HEK293 (cell line): ENCODE results near the gene NUP88.
A peak's percentile ranks its signal among the peaks of the same experiment; 100 is the strongest.

ENCODE experiments used
- CTCF ChIP-seq: fragments of 450-650 bp; formaldehyde crosslinking; IDR thresholded peaks from 2 replicates; pipeline ENCODE4 v1.5.1; 2016; ENCODE audit warnings: missing biosample characterization, missing genetic modification characterization
- GLI2 ChIP-seq: fragments of 450-650 bp; formaldehyde crosslinking; IDR thresholded peaks from 2 replicates; pipeline ENCODE4; 2017; ENCODE audit warnings: missing biosample characterization, missing genetic modification characterization, low read depth, borderline replicate concordance
- GLIS1 ChIP-seq: fragments of 450-650 bp; formaldehyde crosslinking; IDR thresholded peaks from 2 replicates; pipeline ENCODE4 v1.5.1; 2016; ENCODE audit warnings: missing biosample characterization, missing genetic modification characterization
- MZF1 ChIP-seq: fragments of 450-650 bp; formaldehyde crosslinking; IDR thresholded peaks from 2 replicates; pipeline ENCODE4 v1.5.1; 2017; ENCODE audit warnings: missing biosample characterization, missing genetic modification characterization, borderline replicate concordance
- PBX3 ChIP-seq: sonication (generic); formaldehyde crosslinking; IDR thresholded peaks from 2 replicates; pipeline ENCODE4 v1.8.1; 2022; ENCODE audit warnings: mild to moderate bottlenecking, moderate library complexity, missing genetic modification reagents
- PRDM1 ChIP-seq: fragments of 450-650 bp; formaldehyde crosslinking; IDR thresholded peaks from 2 replicates; pipeline ENCODE4; 2016; ENCODE audit warnings: missing biosample characterization, missing genetic modification characterization
- PRDM4 ChIP-seq: fragments of 450-650 bp; formaldehyde crosslinking; IDR thresholded peaks from 2 replicates; pipeline ENCODE4 v1.5.1; 2017; ENCODE audit warnings: missing biosample characterization, missing genetic modification characterization
- SP2 ChIP-seq: fragments of 450-650 bp; formaldehyde crosslinking; IDR thresholded peaks from 2 replicates; pipeline ENCODE4 v1.5.1; 2016; ENCODE audit warnings: missing biosample characterization, missing genetic modification characterization
- SP3 ChIP-seq: fragments of 450-650 bp; formaldehyde crosslinking; IDR thresholded peaks from 2 replicates; pipeline ENCODE4 v1.5.1; 2016; ENCODE audit warnings: missing biosample characterization, missing genetic modification characterization
- WT1 ChIP-seq: fragments of 450-650 bp; formaldehyde crosslinking; IDR thresholded peaks from 2 replicates; pipeline ENCODE4 v1.5.1; 2016; ENCODE audit warnings: missing biosample characterization, missing genetic modification characterization
- ZBTB21 ChIP-seq: fragments of 450-650 bp; formaldehyde crosslinking; IDR thresholded peaks from 2 replicates; pipeline ENCODE4 v1.5.1; 2017; ENCODE audit warnings: missing biosample characterization, missing genetic modification characterization
- ZBTB26 ChIP-seq: fragments of 450-650 bp; formaldehyde crosslinking; optimal IDR thresholded peaks from 2 replicates; pipeline ENCODE3; 2016; ENCODE audit warnings: missing biosample characterization, mild to moderate bottlenecking, missing genetic modification characterization
- ZBTB7A ChIP-seq: fragments of 450-650 bp; formaldehyde crosslinking; IDR thresholded peaks from 2 replicates; pipeline ENCODE4 v1.5.1; 2016; ENCODE audit warnings: low read depth, missing biosample characterization, missing genetic modification characterization
- ZFP3 ChIP-seq: fragments of 450-650 bp; formaldehyde crosslinking; IDR thresholded peaks from 2 replicates; pipeline ENCODE4 v1.5.1; 2016; ENCODE audit warnings: low read depth, missing biosample characterization, missing genetic modification characterization
- ZFP37 ChIP-seq: fragments of 450-650 bp; formaldehyde crosslinking; IDR thresholded peaks from 2 replicates; pipeline ENCODE4 v1.5.1; 2016; ENCODE audit warnings: missing biosample characterization, missing genetic modification characterization
- ZFP69B ChIP-seq: fragments of 450-650 bp; formaldehyde crosslinking; IDR thresholded peaks from 2 replicates; pipeline ENCODE4 v1.5.1; 2016; ENCODE audit warnings: missing biosample characterization, missing genetic modification characterization
- ZNF175 ChIP-seq: fragments of 450-650 bp; formaldehyde crosslinking; IDR thresholded peaks from 2 replicates; pipeline ENCODE4 v1.5.1; 2016; ENCODE audit warnings: missing biosample characterization, missing genetic modification characterization
- ZNF202 ChIP-seq: fragments of 450-650 bp; formaldehyde crosslinking; IDR thresholded peaks from 2 replicates; pipeline ENCODE4 v1.5.1; 2016; ENCODE audit warnings: missing biosample characterization, missing genetic modification characterization, borderline replicate concordance
- ZNF24 ChIP-seq: fragments of 450-650 bp; formaldehyde crosslinking; IDR thresholded peaks from 2 replicates; pipeline ENCODE4 v1.5.1; 2016; ENCODE audit warnings: missing biosample characterization, missing genetic modification characterization
- ZNF292 ChIP-seq: fragments of 450-650 bp; formaldehyde crosslinking; IDR thresholded peaks from 2 replicates; pipeline ENCODE4 v1.5.1; 2016; ENCODE audit warnings: low read depth, missing biosample characterization, missing genetic modification characterization, borderline replicate concordance
- ZNF341 ChIP-seq: fragments of 450-650 bp; formaldehyde crosslinking; IDR thresholded peaks from 2 replicates; pipeline ENCODE4; 2016; ENCODE audit warnings: low read depth, missing biosample characterization, missing genetic modification characterization
- ZNF433 ChIP-seq: fragments of 450-650 bp; formaldehyde crosslinking; IDR thresholded peaks from 2 replicates; pipeline ENCODE4 v1.5.1; 2016; ENCODE audit warnings: missing biosample characterization, missing genetic modification characterization, low read depth
- ZNF501 ChIP-seq: fragments of 450-650 bp; formaldehyde crosslinking; IDR thresholded peaks from 2 replicates; pipeline ENCODE4 v1.5.1; 2016; ENCODE audit warnings: missing biosample characterization, missing genetic modification characterization
- ZNF510 ChIP-seq: fragments of 450-650 bp; formaldehyde crosslinking; IDR thresholded peaks from 2 replicates; pipeline ENCODE4 v1.5.1; 2018; ENCODE audit warnings: mild to moderate bottlenecking, missing genetic modification characterization, missing biosample characterization; ENCODE audit not compliant: insufficient replicate concordance
- ZNF548 ChIP-seq: fragments of 450-650 bp; formaldehyde crosslinking; IDR thresholded peaks from 2 replicates; pipeline ENCODE4 v1.5.1; 2016; ENCODE audit warnings: missing biosample characterization, missing genetic modification characterization
- ZNF549 ChIP-seq: fragments of 450-650 bp; IDR thresholded peaks from 2 replicates; pipeline ENCODE4 v1.5.1; 2018; ENCODE audit warnings: missing biosample characterization, missing genetic modification characterization, mild to moderate bottlenecking, inconsistent platforms, moderate library complexity
- ZNF561 ChIP-seq: fragments of 450-650 bp; IDR thresholded peaks from 2 replicates; pipeline ENCODE4 v1.5.1; 2018; ENCODE audit warnings: missing biosample characterization, missing genetic modification characterization, borderline replicate concordance
- ZNF585B ChIP-seq: fragments of 450-650 bp; formaldehyde crosslinking; IDR thresholded peaks from 2 replicates; pipeline ENCODE4 v1.5.1; 2016; ENCODE audit warnings: missing biosample characterization, missing genetic modification characterization
- ZNF600 ChIP-seq: fragments of 450-650 bp; formaldehyde crosslinking; IDR thresholded peaks from 2 replicates; pipeline ENCODE4 v1.5.1; 2016; ENCODE audit warnings: missing biosample characterization, missing genetic modification characterization
- ZNF670 ChIP-seq: fragments of 450-650 bp; formaldehyde crosslinking; IDR thresholded peaks from 2 replicates; pipeline ENCODE4 v1.5.1; 2016; ENCODE audit warnings: missing biosample characterization, missing genetic modification characterization, low read depth
- ZNF692 ChIP-seq: fragments of 450-650 bp; formaldehyde crosslinking; IDR thresholded peaks from 2 replicates; pipeline ENCODE4 v1.5.1; 2016; ENCODE audit warnings: missing biosample characterization, missing genetic modification characterization
- ZNF830 ChIP-seq: fragments of 450-650 bp; IDR thresholded peaks from 2 replicates; pipeline ENCODE4 v1.5.0; 2018; ENCODE audit warnings: missing biosample characterization, missing genetic modification characterization, low read depth, mild to moderate bottlenecking, moderate library complexity
- ZXDB ChIP-seq: fragments of 450-650 bp; formaldehyde crosslinking; IDR thresholded peaks from 2 replicates; pipeline ENCODE4 v1.5.1; 2016; ENCODE audit warnings: missing biosample characterization, missing genetic modification characterization

Gene NUP88

GRCh38 chr17:5419959-5420653 lies 644 bp upstream of the NUP88 start, which contains the start of gene RPAIN (continued):
- TF ChIP-seq SP3 (tag by site-specific recombination) (peak; percentile 49), ZNF549 (no peak), ZFP3 (tag by site-specific recombination) (no peak), SP2 (tag by site-specific recombination) (no peak), ZNF202 (tag by site-specific recombination) (no peak), ZXDB (tag by site-specific recombination) (peak; percentile 43; the same call in 1 of the 2 replicates), ZNF692 (tag by site-specific recombination) (peak; percentile 49; the same call in 1 of the 2 replicates), ZNF433 (tag by site-specific recombination) (no peak), ZFP37 (tag by site-specific recombination) (0 out of 2 replicates have a peak, but pooled peaks have one; percentile 58), MZF1 (tag by site-specific recombination) (no peak), PBX3 (CRISPR knock-in tag) (no peak), ZNF561 (tag by site-specific recombination) (peak; percentile 67; the same call in 1 of the 2 replicates), GLI2 (tag by site-specific recombination) (no peak), ZNF292 (no peak), WT1 (tag by site-specific recombination) (no peak), ZBTB21 (tag by site-specific recombination) (no peak), ZNF600 (tag by site-specific recombination) (peak; percentile 58; the same call in 1 of the 2 replicates), ZNF830 (tag by site-specific recombination) (no peak), PRDM1 (tag by site-specific recombination) (no peak), ZNF341 (tag by site-specific recombination) (peak; percentile 65; the same call in 1 of the 2 replicates), ZNF548 (tag by site-specific recombination) (no peak), ZNF670 (tag by site-specific recombination) (no peak), CTCF (tag by site-specific recombination) (no peak), ZBTB7A (tag by site-specific recombination) (no peak; the same call in 1 of the 2 replicates), ZNF510 (tag by site-specific recombination) (no peak), GLIS1 (tag by site-specific recombination) (peak; percentile 98), ZFP69B (tag by site-specific recombination) (peak; percentile 49; the same call in 1 of the 2 replicates), ZNF501 (tag by site-specific recombination) (peak; percentile 84), PRDM4 (tag by site-specific recombination) (no peak), ZNF175 (tag by site-specific recombination) (no peak), ZNF585B (tag by site-specific recombination) (no peak), ZBTB26 (tag by site-specific recombination) (peak; percentile 73), ZNF24 (tag by site-specific recombination) (peak; percentile 60; the same call in 1 of the 2 replicates)
